AG20443 (cell line): ENCODE results near the gene RECK.
"Not testable (repeated sequence)": the region's sequence is repeated elsewhere in the genome, so short reads cannot be mapped to it uniquely, and the experiment has no call there.

ENCODE experiments used
- DNase-seq: peaks from one replicate; pipeline ENCODE4 v3.0.0; 2012; ENCODE audit warnings: low spot score, mixed read lengths

The RECK gene

GRCh38 chr9:36112516-36112915, 75.8 kb downstream of the RECK start:
- DNase-seq: no peak

- no peak for DNase-seq
These were observed 77.3 kb downstream of the RECK start for GRCh38 chr9:36113999-36114398.

- DNase-seq: no peak
These were observed 79.9 kb downstream of the RECK start for GRCh38 chr9:36116593-36116992.

GRCh38 chr9:36118201-36118600, 81.5 kb downstream of the RECK start:
- no peak for DNase-seq

GRCh38 chr9:36118706-36119105, 82.0 kb downstream of the RECK start:
- DNase-seq: no peak

- no peak for DNase-seq
These were observed 82.8 kb downstream of the RECK start for GRCh38 chr9:36119476-36119875.

GRCh38 chr9:36120705-36121104, 84.0 kb downstream of the RECK start:
- DNase-seq: no peak

GRCh38 chr9:36121971-36122370, 85.3 kb downstream of the RECK start:
- DNase-seq: no peak

GRCh38 chr9:36123515-36123914, 86.8 kb downstream of the RECK start:
- DNase-seq: no peak

- no peak for DNase-seq
These were observed 88.5 kb downstream of the RECK start for GRCh38 chr9:36125062-36125855.

GRCh38 chr9:36126016-36126730, 89.5 kb downstream of the RECK start:
- DNase-seq: no peak

GRCh38 chr9:36127652-36128244, 91.0 kb downstream of the RECK start:
- DNase-seq: no peak

- no peak for DNase-seq
These were observed 91.6 kb downstream of the RECK start for GRCh38 chr9:36128349-36128748.

- DNase-seq: no peak
These were observed 92.4 kb downstream of the RECK start for GRCh38 chr9:36129139-36129538.

GRCh38 chr9:36131666-36132065, 95.0 kb downstream of the RECK start:
- not testable (repeated sequence) for DNase-seq

GRCh38 chr9:36132086-36132485, 95.4 kb downstream of the RECK start:
- DNase-seq: no peak

GRCh38 chr9:36134761-36135505, 98.2 kb downstream of the RECK start:
- no peak for DNase-seq

GRCh38 chr9:36135741-36136271, 99.1 kb downstream of the RECK start:
- DNase-seq: no peak

GRCh38 chr9:36136272-36136893, 99.7 kb downstream of the RECK start, which contains the start of gene GLIPR2:
Gene GLIPR2, plus strand, starts transcription at chr9:36136733. Its CDS starts 46 bp downstream, at chr9:36136779.
- peak; percentile 96 for DNase-seq

- DNase-seq: no peak
These were observed 100.2 kb downstream of the RECK start for GRCh38 chr9:36136894-36137391.

- DNase-seq: peak; percentile 41
These were observed 100.8 kb downstream of the RECK start for GRCh38 chr9:36137392-36138004.
